DND-41 (cell line): Measurements from ENCODE around the gene OGDHL.

Source experiments
- ATAC-seq: fragments of 200-7000 bp; cut with Tn5 transposase; 3 replicates; pipeline ENCODE4 v1.9.1; 2021; ENCODE audit warnings: low read depth; ENCODE audit not compliant: insufficient read depth
- DNase-seq: peaks from one replicate; pipeline ENCODE4 v3.0.0-alpha.2; 2020
- H2AFZ ChIP-seq: 2 replicates; pipeline ENCODE4 v1.6.0; 2012; ENCODE audit warnings: low read depth, low read length
- H3K27ac ChIP-seq: 2 replicates; pipeline ENCODE4 v1.5.1; 2012; ENCODE audit warnings: low read length, inconsistent platforms
- H3K27me3 ChIP-seq: fragments of 200-600 bp; sonication (generic); 2 replicates; pipeline ENCODE4 v1.6.0; 2012; ENCODE audit warnings: low read length, mild to moderate bottlenecking, inconsistent platforms; ENCODE audit not compliant: insufficient read depth, poor library complexity
- H3K36me3 ChIP-seq: 2 replicates; pipeline ENCODE4 v1.5.1; 2012; ENCODE audit warnings: low read length, inconsistent platforms; ENCODE audit not compliant: insufficient read depth
- H3K4me1 ChIP-seq: 2 replicates; pipeline ENCODE4 v1.5.1; 2012; ENCODE audit warnings: mild to moderate bottlenecking, low read length; ENCODE audit not compliant: insufficient read depth
- H3K4me2 ChIP-seq: 2 replicates; pipeline ENCODE4 v1.6.0; 2012; ENCODE audit warnings: mild to moderate bottlenecking, moderate library complexity, low read length, inconsistent platforms; ENCODE audit not compliant: insufficient read depth
- H3K4me3 ChIP-seq, 2 experiments: fragments of 200-600 bp in 1 of 2; shearing (Covaris generic) in 1 of 2; 2 replicates each; pipeline ENCODE4 v1.5.1; 2012 to 2016; ENCODE audit warnings: inconsistent platforms in 2 of 2, low read length in 2 of 2, mild to moderate bottlenecking in 2 of 2, low read depth in 1 of 2, moderate library complexity in 1 of 2
- H3K79me2 ChIP-seq: 2 replicates; pipeline ENCODE4 v1.6.0; 2012; ENCODE audit warnings: low read length, inconsistent platforms; ENCODE audit not compliant: insufficient read depth
- H3K9ac ChIP-seq: 2 replicates; pipeline ENCODE4 v1.6.0; 2012; ENCODE audit warnings: low read depth, mild to moderate bottlenecking, inconsistent platforms, low read length, moderate library complexity
- H3K9me3 ChIP-seq: 2 replicates; pipeline ENCODE4 v1.5.1; 2012; ENCODE audit warnings: low read length, moderate library complexity, mild to moderate bottlenecking, inconsistent platforms; ENCODE audit not compliant: insufficient read depth, severe bottlenecking
- H4K20me1 ChIP-seq: 2 replicates; pipeline ENCODE4 v1.6.0; 2012; ENCODE audit warnings: low read length; ENCODE audit not compliant: insufficient read depth
- CTCF ChIP-seq: IDR thresholded peaks from 2 replicates; pipeline ENCODE4 v1.5.1; 2012; ENCODE audit warnings: borderline replicate concordance, low read length, moderate library complexity, mild to moderate bottlenecking; ENCODE audit not compliant: poor library complexity, severe bottlenecking; ENCODE audit errors: extremely low read depth
- EZH2 ChIP-seq: IDR thresholded peaks from 3 replicates; pipeline ENCODE4 v1.6.1; 2012; ENCODE audit warnings: borderline replicate concordance, low read depth, mild to moderate bottlenecking, moderate library complexity, low read length, inconsistent platforms; ENCODE audit not compliant: severe bottlenecking

The OGDHL gene

GRCh38 chr10:49743464-49744075, 18.6 kb downstream of the OGDHL start:
- no peak overlapping the region for H3K27ac ChIP-seq

GRCh38 chr10:49742683-49743463, 19.2 kb downstream of the OGDHL start:
- H3K4me3 ChIP-seq = no peak overlapping the region
- no peak overlapping the region for H3K9ac ChIP-seq
- no peaks in the 10 kb centered on the region for H3K4me1 ChIP-seq
- ATAC-seq (no peak), DNase-seq (no peak)
- H3K4me2 ChIP-seq = no peak overlapping the region
- no peaks in the 10 kb centered on the region for H3K27me3 ChIP-seq
- H3K79me2 ChIP-seq = no peaks in the 10 kb centered on the region
- no peaks in the 10 kb centered on the region; the same call in none of the 2 replicates for H4K20me1 ChIP-seq
- H3K36me3 ChIP-seq = no peaks in the 10 kb centered on the region
- TF ChIP-seq CTCF (no peak), EZH2 (no peak)
- H3K9me3 ChIP-seq = no peaks in the 10 kb centered on the region
- no peak overlapping the region for H2AFZ ChIP-seq
- H3K27ac ChIP-seq = no peak overlapping the region

More at GRCh38 chr10:49743464-49744075, 18.6 kb downstream of the OGDHL start:
- Histone ChIP-seq H3K4me2 (no peak overlapping the region), H4K20me1 (no peaks in the 10 kb centered on the region; the same call in none of the 2 replicates), H3K27me3 (no peaks in the 10 kb centered on the region), H3K79me2 (no peaks in the 10 kb centered on the region), H3K9me3 (no peaks in the 10 kb centered on the region), H3K4me1 (no peaks in the 10 kb centered on the region), H3K9ac (no peak overlapping the region), H2AFZ (no peak overlapping the region), H3K36me3 (no peaks in the 10 kb centered on the region), H3K4me3 (no peak overlapping the region)
- no peak for ATAC-seq
- no peak for DNase-seq
- TF ChIP-seq EZH2 (no peak), CTCF (no peak)

- no peak overlapping the region for H3K4me3 ChIP-seq
- no peaks in the 10 kb centered on the region for H3K27me3 ChIP-seq
- DNase-seq = no peak
- H3K36me3 ChIP-seq = no peaks in the 10 kb centered on the region
- no peak overlapping the region for H3K27ac ChIP-seq
- no peak overlapping the region for H3K9ac ChIP-seq
- peak; percentile 39 for ATAC-seq
- H3K9me3 ChIP-seq = no peaks in the 10 kb centered on the region
- no peak overlapping the region for H3K4me2 ChIP-seq
- TF ChIP-seq CTCF (no peak), EZH2 (no peak)
- H3K4me1 ChIP-seq = no peaks in the 10 kb centered on the region
- no peaks in the 10 kb centered on the region; the same call in none of the 2 replicates for H4K20me1 ChIP-seq
- H3K79me2 ChIP-seq = no peaks in the 10 kb centered on the region
- no peak overlapping the region for H2AFZ ChIP-seq
These were observed 20.8 kb downstream of the OGDHL start for GRCh38 chr10:49741108-49741995.
